ENCODE measurements around the gene RAD51B.
"Not testable (repeated sequence)": the region's sequence is repeated elsewhere in the genome, so short reads cannot be mapped to it uniquely, and the experiment has no call there.

RAD51B gene

DNA sequence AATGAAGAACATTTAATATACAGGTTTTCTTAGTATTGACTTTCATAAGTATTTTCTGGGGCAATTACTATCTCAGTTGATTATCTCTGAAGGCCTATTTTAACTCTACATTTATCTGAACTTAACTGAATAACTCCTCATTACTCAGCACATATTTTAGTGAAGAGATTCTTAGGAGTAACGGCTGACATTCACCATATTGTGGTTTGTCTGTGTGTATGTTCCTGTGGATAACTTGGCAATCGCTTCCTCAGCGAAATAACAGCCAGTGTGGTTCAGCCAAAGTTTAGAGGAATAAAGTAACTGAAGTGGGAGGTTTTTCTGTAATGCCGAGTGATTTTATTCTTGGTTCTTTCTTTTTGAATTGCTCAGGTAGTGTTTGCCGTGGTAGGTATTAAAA lies 168.0 kb downstream of the RAD51B start:
- DNase-seq = no peak

- DNase-seq = not testable (repeated sequence)
Measured at GRCh38 chr14:67988210-67988609, 168.6 kb downstream of the RAD51B start.

GRCh38 chr14:67990576-67990975 lies 171.0 kb downstream of the RAD51B start:
- no peak for DNase-seq

DNA sequence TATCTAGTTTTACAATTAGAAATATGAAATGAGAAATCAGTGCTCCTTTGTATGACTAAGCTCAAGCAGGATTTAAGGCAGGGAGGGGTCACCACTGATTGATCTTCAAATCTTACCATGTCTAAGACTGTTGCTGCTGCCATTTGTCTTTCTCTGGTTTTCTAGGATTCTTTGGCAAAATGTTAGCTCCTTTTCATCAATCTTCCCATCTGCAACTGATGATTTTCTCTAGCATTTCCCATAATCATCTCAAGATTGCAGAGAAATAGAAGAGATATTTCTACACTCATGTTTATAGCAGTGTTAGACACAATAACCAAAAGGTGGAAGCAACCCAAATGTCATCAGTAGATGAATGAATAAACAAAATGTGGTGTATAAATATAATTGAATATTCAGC lies 175.0 kb downstream of the RAD51B start:
- no peak for DNase-seq

DNA sequence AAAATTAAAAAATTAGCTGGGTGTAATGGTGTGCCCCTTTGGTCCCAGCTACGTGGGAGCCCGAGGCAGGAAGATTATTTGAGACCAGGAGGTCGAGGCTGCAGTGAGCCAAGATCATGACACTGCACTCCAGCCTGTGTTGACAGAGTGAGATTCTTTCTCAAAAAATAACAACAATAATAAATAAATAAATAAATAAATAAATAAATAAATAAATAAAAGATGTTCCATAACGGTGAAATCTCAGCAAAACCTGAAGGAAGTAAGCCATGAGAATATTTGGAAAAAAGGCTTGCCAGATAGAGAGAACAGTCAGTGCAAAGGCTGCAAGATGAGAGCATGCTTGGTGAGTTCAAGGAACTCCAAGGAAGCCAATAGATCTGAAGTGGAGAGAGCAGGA lies 176.7 kb downstream of the RAD51B start:
- no peak for DNase-seq

DNA sequence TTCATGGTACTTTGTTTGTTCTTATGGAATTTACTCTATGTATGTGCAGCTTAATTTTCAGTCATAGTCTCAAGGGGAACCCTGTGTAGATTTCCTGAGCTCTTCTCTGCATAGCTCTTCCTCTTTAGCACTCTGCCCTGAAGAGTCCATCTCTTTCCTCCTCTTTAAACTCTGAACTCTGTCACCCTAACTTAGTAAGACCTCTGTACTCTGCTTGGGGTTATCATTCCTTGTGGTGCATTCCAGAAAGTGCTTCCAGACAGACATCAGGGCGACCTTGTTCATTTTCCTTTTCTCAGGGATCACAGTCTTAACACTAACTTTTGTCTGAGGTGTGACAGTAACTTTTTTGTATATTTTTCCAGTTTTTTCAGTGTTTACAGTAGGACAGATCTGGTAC lies 179.3 kb downstream of the RAD51B start:
- DNase-seq = no peak

GRCh38 chr14:67999290-67999689 lies 179.7 kb downstream of the RAD51B start:
- DNase-seq = no peak

DNA sequence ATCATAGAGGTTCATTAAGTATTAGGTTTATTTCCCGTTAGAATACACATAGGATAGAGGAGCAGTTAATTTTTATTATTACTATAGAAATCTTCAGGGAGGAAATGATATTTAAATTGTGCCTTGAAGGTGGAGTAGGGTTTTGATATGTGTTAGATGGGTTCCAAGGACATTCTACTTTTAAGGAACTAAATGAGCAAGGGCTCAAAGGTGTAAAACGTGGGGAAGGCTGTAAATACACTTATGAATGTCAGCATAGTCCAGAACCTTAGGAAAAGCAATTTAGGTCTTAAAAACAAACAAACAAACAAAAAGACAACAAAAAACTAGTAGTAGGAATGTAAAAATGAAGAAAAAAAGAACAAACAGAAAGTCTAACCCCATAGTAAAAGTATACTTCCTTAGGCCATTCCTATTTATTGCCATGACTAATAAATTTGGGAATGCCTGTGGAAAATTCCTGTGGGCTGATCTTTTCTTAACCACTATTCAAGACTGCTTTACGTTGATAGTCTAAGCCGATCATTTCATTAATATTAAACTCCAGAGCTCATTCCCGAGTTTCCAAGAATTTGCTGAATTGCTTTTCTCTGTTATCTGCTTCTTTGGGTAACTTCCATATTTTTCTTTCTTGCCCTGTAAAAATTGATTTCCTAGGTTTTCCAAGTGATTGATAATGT lies 180.3 kb downstream of the RAD51B start:
- DNase-seq = no peak

DNA sequence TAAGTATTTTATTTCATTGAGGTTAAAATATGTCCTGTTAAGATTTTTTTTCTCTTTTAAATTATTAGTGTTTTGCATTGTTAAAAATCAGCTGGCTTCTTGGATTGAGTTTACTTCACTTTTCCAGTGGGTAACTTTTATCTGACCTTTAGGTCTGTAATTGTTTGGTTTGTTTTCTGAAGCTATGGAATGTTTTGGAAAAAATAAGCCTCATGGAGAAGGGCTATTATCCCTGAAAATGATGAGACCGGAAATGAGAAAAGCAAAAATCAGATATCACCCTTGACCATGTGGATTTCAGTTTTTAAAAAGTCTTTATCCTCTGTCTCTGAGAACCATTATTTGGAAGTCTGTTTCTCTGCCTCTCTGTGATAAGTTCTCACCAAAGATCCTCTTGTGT lies 180.9 kb downstream of the RAD51B start:
- no peak for DNase-seq

DNA sequence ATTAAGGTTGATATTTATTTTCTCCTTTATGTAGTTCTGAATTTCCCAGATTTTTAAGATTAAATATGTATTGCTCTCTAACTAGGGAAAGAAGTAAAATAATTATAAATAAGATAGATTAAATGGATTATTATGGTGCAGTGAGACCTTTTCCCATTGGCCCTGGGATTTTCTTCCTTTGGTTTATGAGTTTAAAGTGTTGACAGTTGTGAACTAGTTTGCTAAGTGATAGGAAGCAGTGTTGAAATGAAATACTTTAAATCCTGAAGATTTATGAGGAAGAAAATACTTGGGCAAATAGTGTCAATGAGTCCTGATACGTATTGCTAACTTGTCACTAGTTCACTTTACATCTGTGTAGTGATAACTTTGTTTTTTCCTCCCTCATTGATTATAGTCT lies 188.9 kb downstream of the RAD51B start:
- no peak for DNase-seq

GRCh38 chr14:68011406-68012028 lies 191.9 kb downstream of the RAD51B start:
- DNase-seq = no peak

DNA sequence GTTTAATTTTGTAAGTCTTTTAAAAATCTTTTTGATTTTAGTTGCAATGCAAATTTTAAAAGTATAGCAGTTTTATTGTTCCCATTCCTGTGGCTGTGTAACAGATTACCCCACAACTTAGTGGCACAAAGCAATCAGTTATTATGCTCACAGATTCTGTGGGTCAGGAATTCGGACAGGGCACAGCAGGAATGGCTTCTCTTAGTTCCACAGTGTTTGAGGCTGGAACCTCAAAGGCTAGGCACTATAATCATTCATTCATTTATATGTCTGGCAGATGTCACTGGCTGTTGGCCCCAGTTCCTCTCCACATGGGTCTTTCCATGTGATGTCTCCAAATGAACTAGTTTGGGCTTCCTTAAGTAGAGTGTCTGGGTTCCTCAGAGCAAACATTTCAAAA lies 193.3 kb downstream of the RAD51B start:
- DNase-seq = no peak

GRCh38 chr14:68013326-68013725 lies 193.7 kb downstream of the RAD51B start:
- no peak for DNase-seq

DNA sequence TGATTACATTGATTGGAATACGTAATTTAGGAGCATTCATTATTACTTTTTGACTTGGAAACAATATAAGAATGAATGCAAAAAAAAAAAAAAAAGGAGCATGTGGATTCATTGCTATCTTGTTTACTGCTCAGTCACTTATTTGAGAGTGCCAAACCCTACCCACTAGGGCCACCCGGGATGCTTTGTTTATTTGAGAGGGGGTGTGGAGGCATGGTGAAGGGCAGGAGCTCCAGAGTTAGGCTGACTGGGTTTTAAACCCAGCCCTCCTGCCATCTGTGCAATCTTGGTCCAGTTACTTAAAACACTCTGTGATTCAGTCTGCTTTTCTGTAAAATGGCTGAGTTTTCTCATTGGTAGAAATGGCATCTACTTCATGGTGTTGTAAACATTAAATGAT lies 195.2 kb downstream of the RAD51B start:
- no peak for DNase-seq

DNA sequence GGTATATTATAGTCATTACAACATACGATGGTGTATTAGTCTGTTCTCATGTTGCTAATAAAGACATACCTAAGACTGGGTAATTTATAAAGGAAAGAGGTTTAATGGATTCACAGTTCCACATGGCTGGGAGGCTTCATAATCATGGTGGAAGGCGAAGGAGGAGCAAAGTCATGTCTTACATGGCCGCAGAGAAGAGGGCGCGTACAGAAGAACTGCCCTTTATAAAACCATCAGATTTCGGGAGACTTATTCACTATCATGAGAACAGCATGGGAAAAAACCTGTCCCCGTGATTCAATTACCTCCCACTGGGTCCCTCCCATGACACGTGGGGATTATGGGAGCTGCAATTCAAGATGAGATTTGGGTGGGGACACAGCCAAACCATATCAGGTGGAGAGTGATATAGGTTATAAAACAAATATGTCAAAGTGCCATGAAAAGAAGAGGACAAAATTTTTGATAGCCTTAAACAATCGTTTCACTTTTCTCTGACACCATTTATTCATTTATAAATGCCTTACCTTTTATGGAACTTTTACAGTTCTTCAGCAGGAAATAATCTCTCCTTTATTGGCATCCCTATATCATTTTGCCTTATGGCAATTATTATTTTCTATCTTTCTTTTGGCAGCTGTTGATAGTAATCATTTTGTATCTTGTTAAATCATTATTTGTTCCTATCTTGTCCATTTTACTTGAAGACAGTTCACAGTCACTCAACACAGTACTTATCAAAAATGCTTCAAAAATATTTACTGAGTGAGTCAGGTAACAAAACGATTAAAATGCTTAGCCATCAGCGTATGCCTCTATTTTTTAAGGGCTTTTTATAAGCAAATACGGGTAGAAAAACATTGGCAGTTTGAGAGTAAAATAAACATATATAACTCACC lies 196.0 kb downstream of the RAD51B start:
- no peak for DNase-seq

DNA sequence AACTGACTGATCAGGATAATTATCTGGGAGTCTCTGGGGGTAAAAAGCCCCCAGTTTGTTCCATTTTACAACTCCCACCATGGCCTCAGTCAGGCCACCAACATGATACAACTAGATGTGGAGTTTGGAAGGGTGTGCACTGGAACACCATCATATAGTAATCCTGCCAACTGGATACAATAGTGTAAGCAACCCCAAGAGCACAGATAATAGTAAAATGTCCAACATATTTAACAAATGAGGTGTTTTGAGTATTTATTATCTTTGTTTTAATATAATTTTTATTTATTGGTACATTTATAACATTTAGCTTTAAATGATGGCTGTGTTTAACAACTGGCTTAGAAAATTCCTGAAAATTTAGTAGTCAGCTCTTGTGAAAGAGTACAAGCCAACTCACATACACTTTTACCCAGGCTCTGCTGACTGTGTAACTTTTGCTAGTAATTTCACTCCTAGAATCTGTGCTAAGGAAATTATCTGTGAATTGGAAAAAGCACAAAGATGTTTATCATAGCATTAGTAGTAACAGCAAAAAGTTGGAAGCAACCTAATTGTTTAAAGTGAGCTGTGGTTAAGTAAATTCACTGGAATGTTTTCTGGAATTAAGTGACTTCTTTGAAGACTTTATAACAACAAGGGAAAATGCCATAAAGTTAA lies 196.8 kb downstream of the RAD51B start:
- no peak for DNase-seq

DNA sequence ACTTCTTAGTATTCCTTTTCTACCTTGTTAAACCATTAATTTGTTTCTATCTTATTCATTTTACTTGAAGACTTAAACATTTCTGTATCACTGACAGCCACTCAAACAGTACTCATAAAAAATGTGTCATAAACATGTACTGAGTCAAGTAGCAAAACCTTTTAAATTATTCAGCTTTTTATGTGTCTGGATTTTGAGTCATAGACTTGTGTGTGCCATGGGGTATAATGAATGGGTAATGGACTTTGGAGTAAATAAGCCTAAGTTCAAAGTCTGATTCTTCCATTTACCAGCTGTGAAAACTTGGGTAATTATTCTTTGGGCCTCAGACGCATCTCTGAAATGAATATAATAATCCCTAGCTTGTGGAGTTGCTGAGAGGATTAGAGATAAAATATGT lies 199.0 kb downstream of the RAD51B start:
- DNase-seq = no peak

DNA sequence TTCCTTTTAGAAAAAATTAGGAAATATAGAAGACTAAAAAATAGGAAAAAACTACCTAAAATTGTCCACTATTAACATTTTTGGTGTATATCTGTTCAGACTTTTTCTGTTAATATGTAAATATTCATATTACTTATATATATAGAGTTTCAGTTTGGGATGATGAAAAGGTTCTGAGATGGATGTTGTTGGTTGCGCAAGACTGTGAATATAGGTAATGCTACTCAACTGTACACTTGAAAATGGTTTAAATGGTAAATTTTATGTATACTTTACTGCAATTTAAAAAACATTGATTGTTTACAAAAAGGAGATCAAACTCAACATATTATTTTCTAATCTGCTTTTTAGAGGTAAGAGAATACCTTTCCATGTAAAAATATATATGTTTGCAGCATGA lies 200.9 kb downstream of the RAD51B start:
- no peak for DNase-seq

DNA sequence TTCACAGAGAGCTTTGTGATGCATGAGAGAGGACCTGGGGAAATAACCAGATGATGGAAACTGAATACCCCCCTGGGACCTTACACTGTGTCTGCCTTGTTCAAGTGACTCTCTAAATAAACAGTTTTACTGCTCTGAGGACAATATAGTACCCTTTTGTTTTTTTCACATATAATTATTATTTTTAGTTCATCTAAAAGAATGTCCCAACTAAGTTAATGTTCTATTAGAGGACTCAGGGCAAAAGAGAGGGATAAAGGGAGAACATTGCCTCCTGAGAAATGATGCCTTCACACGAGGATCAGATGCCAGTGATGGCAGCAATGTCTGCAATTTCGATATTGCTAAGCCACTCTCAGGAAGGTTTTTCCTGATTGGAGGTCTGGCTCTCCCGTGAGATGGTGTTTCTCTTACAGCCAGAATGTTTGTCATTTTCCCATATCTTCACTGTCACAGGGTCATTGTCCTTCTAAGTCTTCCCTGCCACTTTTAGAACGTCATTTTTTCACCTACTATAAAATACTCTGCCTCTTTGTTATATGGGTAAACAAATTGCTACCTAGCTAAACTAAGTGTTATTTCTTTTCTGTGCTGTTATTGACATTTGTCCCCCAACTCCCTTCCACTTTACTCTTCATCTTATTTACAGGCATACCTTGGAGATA lies 201.6 kb downstream of the RAD51B start:
- no peak for DNase-seq

DNA sequence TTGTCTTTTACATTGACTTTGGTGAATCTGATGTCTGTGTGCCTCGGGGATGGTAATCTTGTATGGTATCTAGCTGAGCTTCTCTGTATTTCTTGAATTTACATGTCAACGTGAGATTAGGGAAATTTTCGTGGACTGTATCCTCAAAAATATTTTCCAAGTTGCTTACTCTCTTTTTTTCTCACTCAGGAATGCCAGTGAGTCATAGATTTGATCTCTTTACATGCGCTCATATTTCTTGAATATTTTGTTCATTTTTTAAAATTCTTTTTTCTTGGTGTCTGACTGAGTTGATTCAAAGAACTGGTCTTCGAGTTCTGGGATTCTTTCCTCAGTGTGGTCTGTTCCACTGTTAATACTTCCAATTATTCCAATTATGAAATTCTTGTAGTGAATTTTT lies 207.7 kb downstream of the RAD51B start:
- DNase-seq = no peak

DNA sequence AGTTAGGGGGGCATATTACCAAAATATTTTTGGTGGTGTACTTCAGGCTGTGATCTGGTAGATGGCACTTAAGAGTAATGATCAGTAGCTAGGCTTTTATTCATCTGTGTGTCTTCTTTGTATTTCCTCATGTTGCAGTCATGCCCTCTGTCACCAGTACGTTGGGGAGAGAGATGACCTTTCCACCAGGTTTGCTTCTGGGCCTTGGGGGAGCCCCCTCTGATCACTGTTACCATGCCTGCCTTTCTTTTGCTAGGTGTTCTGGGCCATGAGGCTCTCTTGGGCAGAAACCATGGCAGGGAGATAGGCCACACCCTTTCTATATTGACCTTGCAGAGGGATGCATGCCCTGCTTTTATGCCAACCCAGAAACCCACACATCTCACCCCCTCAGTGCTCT lies 208.5 kb downstream of the RAD51B start:
- no peak for DNase-seq

DNA sequence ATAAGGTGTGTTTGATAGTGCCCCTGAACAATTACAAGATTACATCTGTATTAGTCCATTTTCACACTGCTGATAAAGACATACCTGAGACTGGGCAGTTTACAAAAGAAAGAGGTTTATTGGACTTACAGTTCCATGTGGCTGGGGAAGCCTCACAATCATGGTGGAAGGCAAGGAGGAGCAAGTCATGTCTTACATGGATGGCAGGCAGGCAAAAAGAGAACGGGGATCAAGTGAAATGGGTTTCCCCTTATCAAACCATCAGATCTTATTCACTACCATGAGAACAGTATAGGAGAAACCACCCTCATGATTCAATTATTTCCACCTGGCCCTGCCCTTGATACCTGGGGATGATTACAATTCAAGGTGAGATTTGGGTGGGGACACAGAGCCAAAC lies 211.4 kb downstream of the RAD51B start:
- DNase-seq = not testable (repeated sequence)

GRCh38 chr14:68032154-68032553 lies 212.6 kb downstream of the RAD51B start:
- no peak for DNase-seq

All from SHP77 (cell line).